Neuron (in vitro differentiated cells): ENCODE results near the gene CLIC3.
"Not testable (repeated sequence)": the region's sequence is repeated elsewhere in the genome, so short reads cannot be mapped to it uniquely, and the experiment has no call there.

Source experiments
- H2AFZ ChIP-seq: one replicate; pipeline ENCODE4 v1.6.1; 2013; ENCODE audit warnings: low read depth, mild to moderate bottlenecking, inconsistent platforms, low read length, moderate library complexity
- H3K27me3 ChIP-seq: one replicate; pipeline ENCODE4 v1.6.1; 2013; ENCODE audit warnings: low read length; ENCODE audit not compliant: insufficient read depth
- H3K36me3 ChIP-seq: one replicate; pipeline ENCODE4 v1.6.1; 2013; ENCODE audit warnings: low read length; ENCODE audit not compliant: insufficient read depth
- H3K4me1 ChIP-seq: one replicate; pipeline ENCODE4 v1.6.1; 2013; ENCODE audit warnings: low read length; ENCODE audit not compliant: insufficient read depth
- H3K4me3 ChIP-seq: 2 replicates; pipeline ENCODE4 v1.5.1; 2013; ENCODE audit warnings: mild to moderate bottlenecking, low read length, moderate library complexity
- H3K9me3 ChIP-seq: one replicate; pipeline ENCODE4 v1.6.1; 2013; ENCODE audit warnings: low read length

Gene CLIC3

DNA sequence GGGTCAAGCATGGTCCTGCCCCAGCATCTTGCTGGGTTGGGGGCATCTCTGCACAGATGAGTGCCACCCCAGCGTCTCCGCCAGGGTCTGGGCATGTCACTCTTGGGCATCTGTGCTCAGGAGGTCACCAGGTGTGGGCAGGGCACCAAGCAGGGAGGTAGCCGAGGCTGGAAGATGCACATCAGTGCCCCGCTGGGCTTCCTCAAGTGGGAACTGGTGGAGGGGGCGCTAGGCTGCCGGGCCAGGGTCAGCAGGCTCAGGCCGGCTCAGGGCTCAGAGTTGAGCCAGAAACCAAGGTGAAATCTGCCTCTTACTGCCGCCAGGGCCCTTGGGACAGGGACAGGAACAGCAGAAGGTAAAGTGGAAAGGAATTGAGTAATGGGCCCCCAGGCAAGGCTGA is 39.6 kb upstream of the CLIC3 start:
- Histone ChIP-seq H3K9me3 (no peaks in the 10 kb centered on the region), H3K4me1 (peaks cover 7% of the 10 kb centered on the region), H3K27me3 (no peaks in the 10 kb centered on the region), H2AFZ (no peak overlapping the region), H3K36me3 (peaks cover 22% of the 10 kb centered on the region), H3K4me3 (no peak overlapping the region)

GRCh38 chr9:137035507-137035834 is 39.1 kb upstream of the CLIC3 start:
- Histone ChIP-seq H3K27me3 (no peaks in the 10 kb centered on the region), H2AFZ (no peak overlapping the region), H3K4me3 (no peak overlapping the region), H3K9me3 (no peaks in the 10 kb centered on the region), H3K4me1 (peaks cover 2% of the 10 kb centered on the region), H3K36me3 (peaks cover 22% of the 10 kb centered on the region)

DNA sequence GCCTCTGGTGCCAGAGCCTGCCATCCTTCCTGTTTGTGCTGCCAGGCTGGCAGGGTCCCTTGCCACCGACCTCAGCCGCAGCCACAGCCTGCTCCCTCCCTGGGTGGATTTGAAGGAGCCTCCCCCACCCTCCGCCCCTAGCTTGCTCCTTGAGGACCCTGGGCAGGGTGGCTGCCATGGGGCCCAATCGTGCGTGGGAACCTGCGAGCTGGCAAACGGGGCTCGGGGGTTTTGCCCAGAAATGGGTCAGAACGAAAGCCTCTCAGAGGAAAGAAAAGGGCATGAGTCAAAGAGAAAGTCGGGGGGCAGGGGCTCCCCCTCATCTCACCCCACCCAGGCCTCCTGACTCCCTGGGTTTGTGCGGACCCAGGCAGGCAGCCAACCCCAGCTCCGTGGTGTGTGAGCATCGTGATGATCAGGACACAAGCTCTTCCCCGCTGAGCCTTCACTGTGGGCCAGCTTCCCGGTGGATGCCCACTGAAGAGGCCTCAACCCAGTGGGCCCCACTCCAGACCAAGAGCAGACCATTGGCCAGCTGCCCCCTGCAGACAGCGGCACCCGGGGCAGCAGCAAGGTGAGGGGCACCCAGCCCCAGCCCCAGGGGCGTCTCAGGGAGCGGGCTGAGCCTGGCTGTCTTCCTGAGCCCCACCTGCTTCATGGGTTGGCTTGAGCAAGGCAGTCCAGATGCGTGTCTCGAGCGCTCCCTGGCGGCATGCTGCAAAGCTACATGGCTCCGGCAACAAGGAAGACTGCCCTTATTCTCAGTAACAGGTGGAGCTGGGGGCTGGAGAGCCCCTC is 38.5 kb upstream of the CLIC3 start:
- peaks cover 20% of the 10 kb centered on the region for H3K36me3 ChIP-seq
- no peak overlapping the region for H3K4me3 ChIP-seq
- H2AFZ ChIP-seq, result no peak overlapping the region
- H3K9me3 ChIP-seq, result no peaks in the 10 kb centered on the region
- H3K4me1 ChIP-seq, result no peaks in the 10 kb centered on the region
- no peaks in the 10 kb centered on the region for H3K27me3 ChIP-seq

DNA sequence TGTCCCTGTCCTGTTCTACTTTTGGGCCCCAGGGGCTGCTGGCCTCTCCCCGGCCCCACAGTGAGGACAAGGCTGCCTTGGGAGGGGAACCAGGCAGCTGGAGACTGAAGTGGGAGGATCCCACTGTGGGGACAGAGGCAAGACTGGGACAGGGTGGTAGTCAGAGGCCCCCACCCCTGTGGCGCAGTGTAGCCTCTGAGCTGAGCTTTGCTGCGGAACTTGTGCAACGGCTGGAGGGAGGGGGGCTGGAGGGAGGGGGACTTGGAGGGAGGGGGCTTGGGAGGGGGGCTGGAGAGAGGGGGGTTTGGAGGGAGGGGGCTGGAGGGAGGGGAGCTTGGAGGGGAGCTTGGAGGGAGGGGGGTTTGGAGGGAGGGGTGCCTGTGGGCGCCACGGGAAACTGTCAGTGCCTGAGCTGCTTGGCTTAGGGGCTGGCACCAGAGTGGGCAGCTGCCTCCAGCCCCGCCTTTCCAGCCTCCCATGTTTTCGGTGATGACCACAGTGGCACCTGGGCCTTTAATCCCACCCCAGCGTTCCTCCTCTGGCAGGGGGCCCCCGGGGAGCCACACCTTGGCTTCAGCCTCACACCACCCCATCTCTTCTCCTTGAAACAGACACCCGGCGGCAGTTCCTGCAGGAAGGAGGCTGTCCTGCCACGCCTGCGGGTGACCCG is 37.8 kb upstream of the CLIC3 start:
- no peaks in the 10 kb centered on the region for H3K4me1 ChIP-seq
- H3K4me3 ChIP-seq, result no peak overlapping the region
- peaks cover 13% of the 10 kb centered on the region for H3K36me3 ChIP-seq
- H3K27me3 ChIP-seq, result no peaks in the 10 kb centered on the region
- H2AFZ ChIP-seq, result no peak overlapping the region
- no peaks in the 10 kb centered on the region for H3K9me3 ChIP-seq

DNA sequence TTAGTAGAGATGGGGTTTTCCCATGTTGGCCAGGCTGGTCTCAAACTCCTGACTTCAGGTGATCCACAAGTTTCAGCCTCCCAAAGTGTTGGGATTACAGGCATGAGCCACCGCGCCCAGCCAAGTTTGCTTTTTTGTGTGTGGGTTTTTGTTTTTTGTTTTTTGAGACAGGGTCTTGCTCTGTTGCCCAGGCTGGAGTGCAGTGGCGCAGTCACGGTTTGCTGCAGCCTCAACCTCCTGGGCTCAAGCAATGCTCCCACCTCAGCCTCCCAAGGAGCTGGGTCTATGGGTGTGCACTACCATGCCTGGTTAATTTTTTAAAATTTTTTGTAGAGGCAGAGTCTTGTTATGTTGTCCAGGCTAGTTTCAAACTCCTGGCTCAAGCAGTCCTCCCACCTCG is 37.1 kb upstream of the CLIC3 start:
- H3K4me3 ChIP-seq, result not testable (repeated sequence)

GRCh38 chr9:137032858-137033257 is 36.5 kb upstream of the CLIC3 start:
- peaks cover 6% of the 10 kb centered on the region for H3K36me3 ChIP-seq
- no peak overlapping the region for H3K4me3 ChIP-seq
- no peaks in the 10 kb centered on the region for H3K9me3 ChIP-seq
- no peaks in the 10 kb centered on the region for H3K27me3 ChIP-seq
- H2AFZ ChIP-seq, result no peak overlapping the region
- peaks cover 2% of the 10 kb centered on the region for H3K4me1 ChIP-seq

More for the DNA sequence above, 37.1 kb upstream of the CLIC3 start:
- not testable (repeated sequence) for H3K36me3 ChIP-seq, H3K4me1 ChIP-seq, H3K9me3 ChIP-seq, H2AFZ ChIP-seq, H3K27me3 ChIP-seq

- no peaks in the 10 kb centered on the region for H3K9me3 ChIP-seq
- peaks cover 8% of the 10 kb centered on the region for H3K4me1 ChIP-seq
- H2AFZ ChIP-seq, result no peak within 1 kb of the TSS
These were observed 35.7 kb upstream of the CLIC3 start, which contains the start of gene FUT7 for GRCh38 chr9:137031904-137032640. Gene FUT7, minus strand, starts transcription at chr9:137032088. Its CDS starts 97 bp downstream, at chr9:137031991.

GRCh38 chr9:137030538-137031527 is 34.5 kb upstream of the CLIC3 start:
- Histone ChIP-seq H3K9me3 (no peaks in the 10 kb centered on the region), H3K36me3 (no peaks in the 10 kb centered on the region), H2AFZ (no peak overlapping the region), H3K4me1 (peaks cover 20% of the 10 kb centered on the region), H3K27me3 (no peaks in the 10 kb centered on the region), H3K4me3 (no peak overlapping the region)

More at GRCh38 chr9:137031904-137032640, 35.7 kb upstream of the CLIC3 start, which contains the start of gene FUT7:
- peaks cover 2% of the 10 kb centered on the region for H3K36me3 ChIP-seq
- H3K4me3 ChIP-seq, result no peak within 1 kb of the TSS
- H3K27me3 ChIP-seq, result no peaks in the 10 kb centered on the region

DNA sequence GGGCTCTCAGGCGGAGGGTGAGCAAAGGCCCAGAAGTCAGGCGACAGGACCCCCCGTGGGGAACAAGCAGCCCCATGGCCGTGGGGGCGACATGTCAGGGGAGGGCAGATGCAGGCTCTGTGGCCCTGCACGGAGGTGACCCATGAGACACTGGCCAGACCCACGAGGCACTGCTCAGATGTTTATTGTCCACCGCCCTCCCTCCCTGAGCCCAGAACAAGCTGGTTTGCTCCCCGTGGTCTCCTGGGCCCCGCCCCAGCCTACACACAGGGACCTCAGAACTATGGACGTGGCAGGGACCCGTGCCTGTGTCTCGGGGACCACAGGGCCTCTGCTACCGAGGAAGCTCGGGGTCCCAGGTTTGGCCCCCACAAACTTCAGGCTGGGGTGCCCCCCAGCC is 33.6 kb upstream of the CLIC3 start:
- Histone ChIP-seq H3K4me3 (no peak overlapping the region), H3K9me3 (no peaks in the 10 kb centered on the region), H2AFZ (no peak overlapping the region), H3K27me3 (no peaks in the 10 kb centered on the region), H3K4me1 (peaks cover 28% of the 10 kb centered on the region), H3K36me3 (no peaks in the 10 kb centered on the region)

DNA sequence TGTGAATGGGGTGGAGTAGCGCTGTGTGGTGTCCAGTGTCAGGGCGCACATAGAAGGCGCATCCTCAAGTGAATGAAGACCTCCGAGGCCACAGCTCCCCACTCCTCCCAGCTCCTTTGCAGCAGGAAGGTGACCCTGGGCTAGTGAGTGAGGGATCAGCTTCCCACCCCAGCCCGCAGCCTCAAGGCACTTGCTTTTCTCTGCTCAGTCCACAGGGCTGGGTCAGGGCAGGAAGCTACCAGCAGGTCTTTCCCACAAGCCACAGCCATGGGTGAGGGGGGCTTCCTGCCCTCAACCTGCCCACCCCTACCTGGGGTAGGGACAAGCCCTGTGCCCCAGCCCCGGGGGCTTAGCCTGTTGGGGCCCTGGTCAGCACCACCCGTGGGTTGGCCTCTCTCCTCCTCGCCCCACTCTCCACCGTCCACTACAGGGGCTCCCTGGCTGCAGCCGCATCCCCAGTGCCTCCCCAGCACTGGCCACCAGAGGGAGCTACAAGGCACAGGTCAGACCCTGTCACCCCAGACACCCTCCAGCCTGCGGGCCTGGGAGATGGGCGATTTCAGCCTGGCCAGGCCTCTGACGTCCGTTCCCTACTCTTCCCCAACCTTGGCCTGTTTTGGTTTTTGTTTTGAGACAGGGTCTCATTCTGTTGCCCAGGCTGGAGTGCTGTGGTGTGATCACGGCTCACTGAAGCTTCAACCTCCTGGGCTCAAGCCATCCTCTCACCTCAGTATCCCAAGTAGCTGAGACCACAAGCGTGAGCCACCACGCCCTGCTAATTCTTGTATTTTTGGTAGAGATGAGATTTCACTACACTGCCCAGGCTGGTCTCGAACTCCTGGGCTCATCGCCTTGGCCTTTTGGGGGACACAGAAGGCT is 32.9 kb upstream of the CLIC3 start:
- H2AFZ ChIP-seq, result no peak overlapping the region
- no peaks in the 10 kb centered on the region for H3K36me3 ChIP-seq
- H3K4me1 ChIP-seq, result peaks cover 30% of the 10 kb centered on the region
- no peaks in the 10 kb centered on the region for H3K9me3 ChIP-seq
- H3K4me3 ChIP-seq, result peak overlapping the region; percentile 57
- no peaks in the 10 kb centered on the region for H3K27me3 ChIP-seq

GRCh38 chr9:137028263-137029057 is 32.1 kb upstream of the CLIC3 start:
- Histone ChIP-seq H2AFZ (peak overlapping the region; percentile 89), H3K27me3 (no peaks in the 10 kb centered on the region), H3K9me3 (no peaks in the 10 kb centered on the region), H3K4me1 (peaks cover 33% of the 10 kb centered on the region), H3K4me3 (peak overlapping the region; percentile 57), H3K36me3 (no peaks in the 10 kb centered on the region)
